Panc1 (cell line): ENCODE data around the gene NKX6-2.

Experiments
- POLR2AphosphoS5 ChIP-seq: IDR thresholded peaks from 2 replicates; pipeline ENCODE4 v1.6.1; 2012; ENCODE audit warnings: mild to moderate bottlenecking, low read depth, low read length, moderate library complexity
- TCF7L2 ChIP-seq: IDR thresholded peaks from 2 replicates; pipeline ENCODE4 v1.6.1; 2011; ENCODE audit warnings: mild to moderate bottlenecking, low read depth, low read length, inconsistent platforms
- TF ChIP-seq, protein P1 (sequence below): fragments of 450-650 bp; IDR thresholded peaks from 2 replicates; pipeline ENCODE4 v1.5.1; 2017; ENCODE audit warnings: mild to moderate bottlenecking
- TF ChIP-seq, protein P2 (sequence below), 2 experiments: IDR thresholded peaks; 2 replicates each; pipeline ENCODE4 v1.6.1; 2011 to 2012; ENCODE audit warnings: low read depth in 2 of 2, control low read depth in 1 of 2, low read length in 1 of 2, mild to moderate bottlenecking in 1 of 2, moderate library complexity in 1 of 2; ENCODE audit not compliant: insufficient read depth in 1 of 2

DNA sequence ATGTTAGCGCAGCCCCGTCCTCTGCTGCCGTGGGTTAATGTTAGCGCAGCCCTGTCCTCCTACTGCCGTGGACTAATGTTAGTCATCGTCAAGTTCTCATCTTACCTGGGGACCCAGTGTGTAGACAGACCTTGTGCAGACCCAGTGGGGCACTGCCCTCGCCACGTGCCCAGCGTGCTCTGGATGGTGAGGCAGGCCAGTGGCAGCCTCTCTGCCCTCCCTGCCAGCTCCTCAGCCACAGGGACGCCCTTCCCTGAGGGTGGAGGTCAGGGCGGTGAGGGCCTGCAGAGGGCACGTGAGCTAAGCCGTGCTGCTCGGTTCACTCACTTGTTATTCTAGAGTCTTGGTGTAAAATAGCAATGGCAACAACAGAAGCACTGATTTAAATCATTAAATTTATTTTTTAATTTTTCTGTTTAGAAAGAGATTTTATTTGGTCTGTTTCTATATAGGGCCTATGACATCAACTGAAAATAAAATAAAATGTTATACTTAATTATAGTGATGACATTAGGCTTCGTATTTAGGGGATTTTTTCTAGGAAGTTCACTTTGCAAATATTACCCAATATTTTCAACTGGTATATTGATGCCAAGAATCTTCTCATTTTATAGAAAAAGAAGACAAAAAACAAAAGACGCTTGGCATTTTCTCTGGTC is 48.4 kb downstream of the NKX6-2 start:
- TF ChIP-seq, protein P1, sequence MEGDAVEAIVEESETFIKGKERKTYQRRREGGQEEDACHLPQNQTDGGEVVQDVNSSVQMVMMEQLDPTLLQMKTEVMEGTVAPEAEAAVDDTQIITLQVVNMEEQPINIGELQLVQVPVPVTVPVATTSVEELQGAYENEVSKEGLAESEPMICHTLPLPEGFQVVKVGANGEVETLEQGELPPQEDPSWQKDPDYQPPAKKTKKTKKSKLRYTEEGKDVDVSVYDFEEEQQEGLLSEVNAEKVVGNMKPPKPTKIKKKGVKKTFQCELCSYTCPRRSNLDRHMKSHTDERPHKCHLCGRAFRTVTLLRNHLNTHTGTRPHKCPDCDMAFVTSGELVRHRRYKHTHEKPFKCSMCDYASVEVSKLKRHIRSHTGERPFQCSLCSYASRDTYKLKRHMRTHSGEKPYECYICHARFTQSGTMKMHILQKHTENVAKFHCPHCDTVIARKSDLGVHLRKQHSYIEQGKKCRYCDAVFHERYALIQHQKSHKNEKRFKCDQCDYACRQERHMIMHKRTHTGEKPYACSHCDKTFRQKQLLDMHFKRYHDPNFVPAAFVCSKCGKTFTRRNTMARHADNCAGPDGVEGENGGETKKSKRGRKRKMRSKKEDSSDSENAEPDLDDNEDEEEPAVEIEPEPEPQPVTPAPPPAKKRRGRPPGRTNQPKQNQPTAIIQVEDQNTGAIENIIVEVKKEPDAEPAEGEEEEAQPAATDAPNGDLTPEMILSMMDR = no peak
- TF ChIP-seq TCF7L2 (no peak), POLR2AphosphoS5 (no peak)
- TF ChIP-seq, protein P2, sequence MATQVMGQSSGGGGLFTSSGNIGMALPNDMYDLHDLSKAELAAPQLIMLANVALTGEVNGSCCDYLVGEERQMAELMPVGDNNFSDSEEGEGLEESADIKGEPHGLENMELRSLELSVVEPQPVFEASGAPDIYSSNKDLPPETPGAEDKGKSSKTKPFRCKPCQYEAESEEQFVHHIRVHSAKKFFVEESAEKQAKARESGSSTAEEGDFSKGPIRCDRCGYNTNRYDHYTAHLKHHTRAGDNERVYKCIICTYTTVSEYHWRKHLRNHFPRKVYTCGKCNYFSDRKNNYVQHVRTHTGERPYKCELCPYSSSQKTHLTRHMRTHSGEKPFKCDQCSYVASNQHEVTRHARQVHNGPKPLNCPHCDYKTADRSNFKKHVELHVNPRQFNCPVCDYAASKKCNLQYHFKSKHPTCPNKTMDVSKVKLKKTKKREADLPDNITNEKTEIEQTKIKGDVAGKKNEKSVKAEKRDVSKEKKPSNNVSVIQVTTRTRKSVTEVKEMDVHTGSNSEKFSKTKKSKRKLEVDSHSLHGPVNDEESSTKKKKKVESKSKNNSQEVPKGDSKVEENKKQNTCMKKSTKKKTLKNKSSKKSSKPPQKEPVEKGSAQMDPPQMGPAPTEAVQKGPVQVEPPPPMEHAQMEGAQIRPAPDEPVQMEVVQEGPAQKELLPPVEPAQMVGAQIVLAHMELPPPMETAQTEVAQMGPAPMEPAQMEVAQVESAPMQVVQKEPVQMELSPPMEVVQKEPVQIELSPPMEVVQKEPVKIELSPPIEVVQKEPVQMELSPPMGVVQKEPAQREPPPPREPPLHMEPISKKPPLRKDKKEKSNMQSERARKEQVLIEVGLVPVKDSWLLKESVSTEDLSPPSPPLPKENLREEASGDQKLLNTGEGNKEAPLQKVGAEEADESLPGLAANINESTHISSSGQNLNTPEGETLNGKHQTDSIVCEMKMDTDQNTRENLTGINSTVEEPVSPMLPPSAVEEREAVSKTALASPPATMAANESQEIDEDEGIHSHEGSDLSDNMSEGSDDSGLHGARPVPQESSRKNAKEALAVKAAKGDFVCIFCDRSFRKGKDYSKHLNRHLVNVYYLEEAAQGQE (IDR thresholded peaks at IDR 0.05; ENCODE audit: insufficient read depth in 1 of 2, low read depth in 2 of 2, low read length in 1 of 2) = no peak
